Activated CD8-positive, alpha-beta memory T cell treated with anti-CD3 and anti-CD28 coated beads for 36 hours (primary cell): ENCODE data around the gene PLOD1. TPM values are rescaled to one million over a fixed set of nuclear protein-coding genes. Genes with fewer than 3 reads are reported as not detected.
"Not testable (repeated sequence)": the region's sequence is repeated elsewhere in the genome, so short reads cannot be mapped to it uniquely, and the experiment has no call there.

ENCODE experiments used
- CTCF ChIA-PET: fragments of 350-600 bp; sonication (Branson Sonifier 250); formaldehyde crosslinking; loops from one replicate; lab custom pipeline; 2021; ENCODE audit warnings: antibody characterized with exemption; lab: Charles Lee
- POLR2A ChIA-PET: fragments of 350-600 bp; sonication (Branson Sonifier 250); formaldehyde crosslinking; loops from one replicate; lab custom pipeline; 2021; ENCODE audit warnings: antibody characterized with exemption; lab: Charles Lee
- total RNA-seq, 2 experiments: library from RNA; stranded (reverse); gene quantifications; one replicate each; pipeline ENCODE4 v1.2.3, GENCODE V29; 2021

PLOD1 gene
- total RNA-seq, 2 experiments from 2014 or later = 28.5 to 29.6 TPM

DNA sequence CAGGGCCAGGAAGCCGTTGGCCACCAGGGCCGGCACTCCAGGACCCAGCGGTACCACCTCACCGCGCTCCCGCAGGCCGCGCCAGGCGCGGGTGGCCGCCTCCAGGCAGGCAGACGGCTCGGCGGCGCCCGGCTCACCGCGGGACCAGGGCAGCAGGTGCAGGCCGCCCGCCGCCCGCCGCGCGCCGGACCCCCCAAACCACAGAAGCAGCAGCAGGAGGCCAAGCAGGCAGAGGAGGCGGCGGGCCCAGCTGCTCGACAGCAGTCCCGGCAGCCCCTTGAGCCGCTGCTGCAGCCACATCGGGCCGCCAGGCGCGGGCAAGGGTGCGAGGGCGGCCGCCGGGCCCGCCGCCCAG is 8.6 kb upstream of the PLOD1 start:
- CTCF ChIA-PET = interaction anchor here (2.2 kb wide), 1 partner anchor 17 kb away, joined by 14 read pairs; no protein-coding TSS in a partner anchor
- POLR2A ChIA-PET = interaction anchor here (2.2 kb wide), 1 partner anchor 17 kb away, joined by 46 read pairs; no protein-coding TSS in a partner anchor

- POLR2A ChIA-PET = interaction anchor here (1.1 kb wide), 1 partner anchor 18 kb away, joined by 4 read pairs; no protein-coding TSS in a partner anchor
Observed at GRCh38 chr1:11927866-11928592, 6.5 kb upstream of the PLOD1 start.

GRCh38 chr1:11929849-11930248 is 4.7 kb upstream of the PLOD1 start:
- POLR2A ChIA-PET = interaction anchor here (0.7 to 1.4 kb wide), 2 partner anchors 20 to 668 kb away, joined by 3 to 6 read pairs; partner anchors contain the start of gene MTOR
- CTCF ChIA-PET = no interaction called here

More at GRCh38 chr1:11927866-11928592, 6.5 kb upstream of the PLOD1 start:
- CTCF ChIA-PET = no interaction called here

DNA sequence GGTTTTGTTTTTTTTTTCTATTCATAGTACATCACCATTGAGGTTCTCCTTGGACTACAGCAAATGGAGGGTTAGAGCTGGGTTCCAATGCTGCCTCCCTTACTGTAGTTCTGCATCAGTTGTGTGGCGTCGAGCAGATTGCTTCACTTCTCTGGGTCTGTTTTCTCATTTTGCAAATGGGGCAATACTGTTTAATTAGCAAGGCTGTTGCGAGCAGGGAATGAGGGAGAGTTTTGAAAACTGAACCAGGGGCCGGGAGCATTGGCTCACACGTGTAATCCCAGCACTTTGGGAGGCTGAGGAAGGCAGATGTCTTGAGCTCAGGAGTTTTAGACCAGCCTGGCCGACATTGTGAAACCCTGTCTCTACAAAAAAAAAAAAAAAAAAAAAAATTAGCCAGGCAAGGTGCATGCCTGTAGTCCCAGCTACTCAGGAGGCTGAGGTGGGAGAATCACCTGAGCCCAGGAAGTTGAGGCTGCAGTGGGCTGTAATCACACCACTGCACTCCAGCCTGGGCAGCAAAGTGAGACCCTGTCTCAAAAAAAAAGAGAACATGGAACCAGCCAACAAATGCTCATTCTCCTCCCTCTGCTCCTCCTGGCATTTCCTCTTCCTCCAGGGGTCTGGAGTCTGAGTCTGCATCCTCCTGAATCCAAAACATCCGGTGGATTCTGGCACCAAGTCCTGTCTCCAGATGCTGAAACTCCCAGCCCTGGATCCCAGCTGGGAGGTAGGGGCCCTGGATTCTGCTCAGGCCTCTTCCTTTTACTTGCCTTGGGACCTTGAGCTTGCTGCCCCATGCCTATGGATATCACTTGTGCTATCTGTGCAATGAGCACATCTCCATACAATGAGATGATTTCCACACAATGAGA is 3.7 kb upstream of the PLOD1 start:
- POLR2A ChIA-PET = interaction anchor here (1.4 kb wide), 1 partner anchor 21 kb away, joined by 6 read pairs; no protein-coding TSS in a partner anchor
- CTCF ChIA-PET = no interaction called here

GRCh38 chr1:11931845-11932244 is 2.7 kb upstream of the PLOD1 start:
- ChIA-PET POLR2A (no interaction called here), CTCF (no interaction called here)

DNA sequence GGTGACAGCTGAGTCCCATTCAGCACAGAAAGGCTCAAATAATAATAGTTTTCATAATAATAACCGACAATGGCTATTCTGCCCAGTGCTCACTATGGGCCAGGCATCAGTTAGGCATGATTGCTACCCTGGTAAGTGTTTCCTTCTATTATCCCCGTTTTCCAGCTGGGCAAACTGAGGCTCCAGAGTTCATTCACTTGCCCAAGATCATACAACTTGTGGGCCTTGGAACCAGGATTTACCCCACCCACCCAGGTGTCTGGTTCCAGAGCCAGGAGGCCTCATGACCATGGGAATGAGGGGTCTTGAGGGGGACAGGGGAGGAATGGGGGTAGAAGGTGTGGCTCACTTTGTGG is 518 bp downstream of the PLOD1 start:
- ChIA-PET POLR2A (interaction anchor here (0.7 to 1.7 kb wide), 3 partner anchors 25 to 27 kb away, joined by 6 to 14 read pairs (median 10); no protein-coding TSS in a partner anchor), CTCF (no interaction called here)

- CTCF ChIA-PET = interaction anchor here (0.6 kb wide), 1 partner anchor 28 kb away, joined by 4 read pairs; no protein-coding TSS in a partner anchor
Observed at GRCh38 chr1:11935733-11936132, 1.2 kb downstream of the PLOD1 start.

DNA sequence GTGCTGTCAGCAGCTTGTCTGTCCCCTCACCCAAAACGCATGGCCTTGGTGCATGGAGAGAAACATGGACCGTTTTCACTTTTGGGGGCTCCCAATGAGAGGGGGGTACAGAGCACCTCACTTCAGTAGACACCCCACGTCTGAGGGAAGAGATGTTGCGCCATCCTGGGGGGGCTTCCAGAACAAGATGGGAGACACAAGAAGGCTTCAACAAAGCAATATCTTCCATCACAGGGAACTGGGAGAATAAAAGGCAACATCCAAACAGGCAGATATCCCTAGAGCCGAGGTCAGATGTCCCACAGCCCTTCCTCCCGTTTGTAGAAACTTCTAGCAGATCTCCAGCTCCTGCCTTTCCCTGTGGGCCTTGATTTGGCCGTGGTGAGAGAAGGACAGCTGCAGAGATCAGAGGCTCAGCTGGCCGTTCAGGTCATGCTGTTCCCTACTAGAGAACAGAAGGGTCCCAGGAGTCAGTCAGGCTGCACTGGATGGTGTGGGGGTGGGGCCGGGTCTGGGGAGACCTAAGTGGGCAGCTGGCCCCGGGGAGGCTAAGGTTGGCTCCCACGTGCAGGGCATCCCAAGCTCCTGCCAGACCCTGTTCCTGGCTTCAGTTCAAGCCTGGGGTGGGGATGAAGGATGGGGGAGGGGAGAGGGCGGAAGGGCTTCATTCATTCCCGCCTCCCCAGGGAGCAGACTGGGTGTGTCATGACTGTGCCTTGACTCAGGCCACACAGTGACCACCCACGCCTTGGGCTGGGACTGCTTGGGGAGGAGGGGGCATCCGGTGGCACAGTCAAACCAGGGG is 4.4 kb downstream of the PLOD1 start:
- CTCF ChIA-PET = no interaction called here
- POLR2A ChIA-PET = interaction anchor here (1.2 kb wide), 1 partner anchor 29 kb away, joined by 4 read pairs; no protein-coding TSS in a partner anchor

More at GRCh38 chr1:11935733-11936132, 1.2 kb downstream of the PLOD1 start:
- POLR2A ChIA-PET = interaction anchor here (0.6 to 1.7 kb wide), 3 partner anchors 10 to 28 kb away, joined by 3 to 14 read pairs (median 6); no protein-coding TSS in a partner anchor

- CTCF ChIA-PET, POLR2A ChIA-PET: not testable (repeated sequence)
Observed at GRCh38 chr1:11939794-11940193, 5.3 kb downstream of the PLOD1 start.

DNA sequence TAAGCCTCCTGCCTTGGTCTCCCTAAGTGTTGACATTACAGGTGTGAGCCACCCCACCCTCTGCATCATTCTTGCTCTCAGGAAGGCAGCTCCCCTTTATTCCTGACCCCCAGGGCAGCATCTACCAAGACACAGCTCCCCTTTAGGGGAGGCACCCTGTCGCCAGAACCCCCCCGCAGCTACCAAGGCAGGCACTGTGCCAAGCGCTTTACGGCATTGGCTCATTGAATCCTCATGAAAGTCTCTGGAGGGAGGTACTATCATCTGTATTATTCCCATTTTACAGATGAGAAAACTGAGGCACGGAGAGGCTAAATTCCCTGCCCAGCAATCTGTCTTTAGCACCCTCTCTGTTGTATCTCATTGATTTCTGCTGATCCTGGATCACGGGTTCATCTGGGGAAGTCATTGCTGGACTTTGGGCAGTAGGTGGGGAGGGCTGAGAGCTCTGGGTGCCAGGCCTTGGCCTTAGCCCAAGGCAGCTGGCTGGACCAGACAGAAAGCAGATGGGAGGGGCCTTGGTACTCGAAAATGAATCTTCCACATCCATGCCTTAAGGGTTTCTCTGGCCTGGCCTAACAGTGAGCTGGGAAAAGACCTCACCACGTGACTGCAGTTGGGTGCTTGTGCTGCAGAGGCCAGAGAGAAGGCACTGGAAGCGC is 5.9 kb downstream of the PLOD1 start:
- ChIA-PET CTCF (no interaction called here), POLR2A (interaction anchor here (0.6 to 0.7 kb wide), 2 partner anchors 40 to 1503 kb away, joined by 3 to 4 read pairs; partner anchors contain the start of gene MFN2)

DNA sequence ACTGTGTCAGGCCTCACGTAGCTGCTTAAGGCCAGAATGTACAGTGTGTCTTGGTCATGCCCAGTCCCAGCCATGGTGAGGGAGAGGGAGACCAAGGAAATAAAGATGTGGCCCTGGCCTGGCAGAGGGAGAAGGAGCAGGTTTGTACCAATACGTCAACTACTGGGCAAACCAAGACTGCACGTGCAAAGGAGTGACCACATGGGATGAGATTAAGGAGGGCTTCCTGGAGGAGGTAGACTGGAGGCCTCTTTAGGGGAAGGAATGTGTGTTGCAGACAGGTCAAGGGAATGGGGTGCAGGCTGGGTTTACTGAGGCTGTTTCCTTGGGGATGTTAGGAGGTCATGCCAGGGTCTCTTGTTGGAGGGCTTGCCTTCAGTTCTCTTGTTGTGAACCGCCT is 7.8 kb downstream of the PLOD1 start:
- ChIA-PET CTCF (no interaction called here), POLR2A (interaction anchor here (0.5 kb wide), 1 partner anchor 232 kb away, joined by 3 read pairs; no protein-coding TSS in a partner anchor)

DNA sequence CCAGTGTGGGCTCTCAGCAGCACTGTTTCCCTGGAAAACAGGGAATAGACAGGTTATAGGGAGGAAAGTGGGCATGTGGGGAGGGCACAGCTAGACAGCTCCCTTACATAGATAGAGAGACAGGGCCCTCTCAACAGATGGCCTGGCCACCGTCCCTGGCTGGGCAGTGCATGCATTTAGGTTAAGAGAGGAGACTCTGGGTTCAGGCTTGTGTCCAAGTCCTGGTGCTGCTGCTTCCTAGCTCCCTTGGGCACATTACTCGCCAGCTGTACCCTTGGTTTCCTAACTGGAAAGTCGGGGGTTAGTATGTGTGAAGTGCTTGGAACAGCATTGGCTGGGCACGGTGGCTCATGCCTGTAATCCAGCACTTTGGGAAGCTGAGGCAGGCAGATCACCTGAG is 9.1 kb downstream of the PLOD1 start:
- POLR2A ChIA-PET = no interaction called here
- CTCF ChIA-PET = no interaction called here

GRCh38 chr1:11944358-11944931 is 9.9 kb downstream of the PLOD1 start:
- ChIA-PET POLR2A (no interaction called here), CTCF (interaction anchor here (0.7 kb wide), 1 partner anchor 715 kb away, joined by 3 read pairs; no protein-coding TSS in a partner anchor)

DNA sequence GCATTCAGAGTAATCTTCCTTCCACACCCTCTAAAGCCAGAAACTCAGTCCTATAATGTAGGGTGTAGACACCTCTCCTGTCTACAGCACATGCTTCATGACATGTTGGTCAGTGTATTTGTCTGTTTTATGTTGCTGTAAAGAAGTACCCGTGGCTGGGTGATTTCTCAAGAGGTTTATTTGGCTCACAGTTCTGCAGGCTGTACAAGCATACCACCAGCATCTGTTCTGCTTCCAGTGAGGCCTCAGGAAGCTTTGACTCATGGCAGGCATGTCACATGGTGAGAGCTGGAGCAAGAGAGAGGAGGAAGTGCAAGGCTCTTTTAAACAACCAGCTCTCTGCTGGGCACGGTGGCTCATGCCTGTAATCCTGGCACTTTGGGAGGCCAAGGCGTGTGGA is 12.1 kb downstream of the PLOD1 start:
- CTCF ChIA-PET = no interaction called here
- POLR2A ChIA-PET = no interaction called here

DNA sequence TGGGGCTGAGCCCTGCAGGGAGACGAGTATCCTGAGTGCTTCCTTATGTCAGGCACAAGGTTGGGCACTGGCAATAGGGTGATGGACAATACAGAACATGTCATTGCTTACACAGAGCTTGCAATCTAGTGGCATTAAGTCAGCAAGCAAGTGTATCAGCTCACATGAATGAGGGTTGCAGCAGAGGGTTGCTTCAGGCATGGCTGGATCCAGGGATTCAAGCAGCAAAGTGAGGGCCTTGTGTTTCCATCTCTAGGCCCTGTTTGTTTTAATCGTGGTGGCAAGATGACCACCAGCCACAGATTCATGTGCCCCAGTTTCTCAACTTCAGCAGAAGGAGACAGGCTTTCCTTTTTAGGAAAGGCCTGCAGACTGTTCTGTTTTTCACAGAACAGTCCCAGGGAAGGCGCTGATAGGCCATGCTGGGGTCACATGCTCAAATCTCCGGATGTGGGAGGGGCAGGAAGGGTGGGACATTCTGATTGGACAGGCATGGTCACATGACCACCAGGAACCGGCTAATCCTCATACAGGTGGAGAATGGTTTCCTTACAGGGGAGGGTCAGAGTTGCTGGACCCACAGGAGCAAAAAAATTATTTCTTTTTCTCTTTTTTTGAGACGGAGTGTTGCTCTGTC is 14.4 kb downstream of the PLOD1 start:
- CTCF ChIA-PET = interaction anchor here (1.3 kb wide), 1 partner anchor 13 kb away, joined by 3 read pairs; no protein-coding TSS in a partner anchor
- POLR2A ChIA-PET = no interaction called here

DNA sequence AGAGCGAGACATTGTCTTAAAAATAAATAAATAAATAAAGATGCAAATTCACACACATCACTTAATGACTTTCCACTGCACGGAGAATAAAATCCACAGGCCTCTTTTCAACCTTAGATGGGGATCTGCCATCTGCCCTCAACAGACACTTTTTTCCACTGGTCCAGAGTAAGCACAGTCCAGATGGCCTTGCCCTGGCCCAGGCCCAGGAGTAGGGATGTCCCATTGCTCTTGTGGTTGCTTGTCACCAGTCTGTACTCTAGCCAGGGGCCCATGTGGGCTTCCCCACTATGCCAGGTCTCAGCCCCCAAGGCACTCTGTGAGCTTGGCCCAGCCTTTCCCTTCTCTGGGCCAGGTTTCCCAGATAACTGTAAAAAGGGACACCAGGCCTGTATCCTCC is 17.4 kb downstream of the PLOD1 start:
- POLR2A ChIA-PET = no interaction called here
- CTCF ChIA-PET = no interaction called here

DNA sequence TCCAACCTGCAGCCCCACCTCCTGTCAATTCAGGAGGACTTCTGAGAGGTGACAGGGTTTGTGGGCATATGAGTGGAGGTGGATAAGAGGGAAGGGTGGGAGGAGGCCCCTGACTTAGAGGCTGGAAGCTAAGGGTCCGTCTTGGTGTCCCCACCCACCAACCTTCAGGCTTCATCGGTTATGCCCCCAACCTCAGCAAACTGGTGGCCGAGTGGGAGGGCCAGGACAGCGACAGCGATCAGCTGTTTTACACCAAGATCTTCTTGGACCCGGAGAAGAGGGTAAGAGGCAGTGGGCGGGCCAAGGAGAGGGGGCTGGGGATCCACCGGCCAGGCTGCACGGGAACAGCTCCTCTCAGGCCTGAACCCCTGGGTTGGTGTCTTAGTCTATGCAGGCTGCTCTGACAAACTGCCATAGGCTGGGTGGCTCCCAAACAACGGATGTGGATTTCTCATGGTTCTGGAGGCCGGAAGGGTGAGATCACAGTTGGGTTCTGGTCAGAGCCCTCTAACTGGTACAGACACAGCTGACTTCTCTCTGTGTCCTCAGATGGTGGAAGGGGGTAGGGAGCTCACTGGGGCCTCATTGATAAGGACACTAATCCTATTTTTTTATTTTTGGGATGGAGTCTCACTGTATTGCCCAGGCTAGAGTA is 18.1 kb downstream of the PLOD1 start:
- CTCF ChIA-PET = no interaction called here
- POLR2A ChIA-PET = no interaction called here
